Right lobe of liver (tissue), 4 donors: ENCODE measurements around the gene LRRC18.

ENCODE experiments used
- POLR2A ChIP-seq: fragments of 450-650 bp; IDR thresholded peaks from one replicate; pipeline ENCODE4 v1.6.1; 2017; ENCODE audit warnings: antibody characterized with exemption, mild to moderate bottlenecking
- TF ChIP-seq, protein P1 (sequence below), 4 donors: fragments of 200-600 bp in 3 of 4; fragments of 450-650 bp in 1 of 4; IDR thresholded peaks; one replicate each; pipeline versions ENCODE4 v1.5.1 to v1.8.0; 2016 to 2022; ENCODE audit warnings: antibody characterized with exemption in 4 of 4, mild to moderate bottlenecking in 2 of 4
- donor health status: DM: no; HTN: no; CAD: no.
- donor health status: DM: no; HTN: no; CAD: no.
- donor health status: DM: no; HTN: yes; CAD: no.

DNA sequence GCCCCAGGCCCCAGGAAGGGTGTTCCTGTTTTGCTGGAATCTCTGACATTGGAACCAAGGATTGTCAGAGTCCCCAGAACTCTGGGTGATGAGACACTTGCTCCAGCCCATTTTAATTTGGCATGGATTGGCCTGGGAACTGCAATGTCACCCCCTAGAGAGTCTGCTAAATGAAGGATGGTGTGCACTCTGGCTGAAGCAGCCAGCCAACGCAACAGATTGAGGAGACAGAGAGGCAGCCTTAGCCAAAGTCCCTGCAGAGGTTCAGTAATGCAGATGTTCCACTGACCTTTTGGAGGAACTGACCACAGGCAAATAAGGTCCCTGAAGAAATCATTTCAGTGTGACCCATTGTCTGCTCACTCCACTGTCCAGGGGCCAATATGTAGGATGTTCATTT, 13.4 kb downstream of the LRRC18 start:
- TF ChIP-seq, protein P1, sequence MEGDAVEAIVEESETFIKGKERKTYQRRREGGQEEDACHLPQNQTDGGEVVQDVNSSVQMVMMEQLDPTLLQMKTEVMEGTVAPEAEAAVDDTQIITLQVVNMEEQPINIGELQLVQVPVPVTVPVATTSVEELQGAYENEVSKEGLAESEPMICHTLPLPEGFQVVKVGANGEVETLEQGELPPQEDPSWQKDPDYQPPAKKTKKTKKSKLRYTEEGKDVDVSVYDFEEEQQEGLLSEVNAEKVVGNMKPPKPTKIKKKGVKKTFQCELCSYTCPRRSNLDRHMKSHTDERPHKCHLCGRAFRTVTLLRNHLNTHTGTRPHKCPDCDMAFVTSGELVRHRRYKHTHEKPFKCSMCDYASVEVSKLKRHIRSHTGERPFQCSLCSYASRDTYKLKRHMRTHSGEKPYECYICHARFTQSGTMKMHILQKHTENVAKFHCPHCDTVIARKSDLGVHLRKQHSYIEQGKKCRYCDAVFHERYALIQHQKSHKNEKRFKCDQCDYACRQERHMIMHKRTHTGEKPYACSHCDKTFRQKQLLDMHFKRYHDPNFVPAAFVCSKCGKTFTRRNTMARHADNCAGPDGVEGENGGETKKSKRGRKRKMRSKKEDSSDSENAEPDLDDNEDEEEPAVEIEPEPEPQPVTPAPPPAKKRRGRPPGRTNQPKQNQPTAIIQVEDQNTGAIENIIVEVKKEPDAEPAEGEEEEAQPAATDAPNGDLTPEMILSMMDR (IDR thresholded peaks at IDR 0.05) = no peak
- no peak for TF ChIP-seq POLR2A
